CMK (cell line): ENCODE data around the gene PARPBP.
"Not testable (repeated sequence)": the region's sequence is repeated elsewhere in the genome, so short reads cannot be mapped to it uniquely, and the experiment has no call there.

Experiments used
- DNase-seq: peaks from one replicate; pipeline ENCODE4 v3.0.0-alpha.2; 2010; ENCODE audit warnings: low read depth

Gene PARPBP

DNA sequence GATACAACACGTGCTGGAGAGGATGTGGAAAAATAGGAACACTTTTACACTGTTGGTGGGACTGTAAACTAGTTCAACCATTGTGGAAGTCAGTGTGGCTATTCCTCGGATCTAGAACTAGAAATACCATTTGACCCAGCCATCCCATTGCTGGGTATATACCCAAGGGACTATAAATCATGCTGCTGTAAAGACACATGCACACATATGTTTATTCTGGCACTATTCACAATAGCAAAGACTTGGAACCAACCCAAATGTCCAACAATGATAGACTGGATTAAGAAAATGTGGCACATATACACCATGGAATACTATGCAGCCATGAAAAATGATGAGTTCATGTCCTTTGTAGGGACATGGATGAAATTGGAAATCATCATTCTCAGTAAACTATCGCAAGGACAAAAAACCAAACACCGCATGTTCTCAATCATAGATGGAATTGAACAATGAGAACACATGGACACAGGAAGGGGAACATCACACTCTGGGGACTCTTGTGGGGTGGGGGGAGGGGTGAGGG lies 27.1 kb downstream of the PARPBP start:
- DNase-seq, result not testable (repeated sequence)

GRCh38 chr12:102155206-102155605 lies 35.2 kb downstream of the PARPBP start:
- not testable (repeated sequence) for DNase-seq

GRCh38 chr12:102163383-102163782 lies 43.4 kb downstream of the PARPBP start:
- DNase-seq, result no peak

- no peak for DNase-seq
These were observed 48.0 kb downstream of the PARPBP start for GRCh38 chr12:102167821-102168604.

GRCh38 chr12:102169922-102170621 lies 50.1 kb downstream of the PARPBP start:
- peak; percentile 3 for DNase-seq

- DNase-seq, result no peak
These were observed 52.0 kb downstream of the PARPBP start for GRCh38 chr12:102171951-102172350.

- no peak for DNase-seq
These were observed 52.5 kb downstream of the PARPBP start for GRCh38 chr12:102172436-102172835.

GRCh38 chr12:102174117-102174516 lies 54.1 kb downstream of the PARPBP start:
- DNase-seq, result no peak

DNA sequence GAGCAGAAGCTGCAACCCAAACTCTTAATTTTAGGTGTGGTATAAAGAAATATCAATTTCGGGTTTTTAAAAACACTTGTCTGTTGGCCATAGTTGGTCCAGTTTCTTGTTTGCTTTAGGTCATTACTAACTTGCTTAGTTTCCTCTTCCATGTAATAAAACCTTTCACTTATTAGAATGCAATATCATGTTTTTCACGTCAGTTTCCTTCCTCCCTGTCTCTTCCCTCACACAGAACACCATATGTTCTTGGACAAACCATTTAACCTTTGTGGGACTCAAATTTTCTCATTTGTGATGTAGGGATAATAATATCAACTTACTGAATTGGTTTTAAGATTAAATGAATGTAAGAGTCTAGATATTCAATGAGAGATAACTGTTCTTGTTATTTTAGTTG lies 54.8 kb downstream of the PARPBP start:
- DNase-seq, result no peak

DNA sequence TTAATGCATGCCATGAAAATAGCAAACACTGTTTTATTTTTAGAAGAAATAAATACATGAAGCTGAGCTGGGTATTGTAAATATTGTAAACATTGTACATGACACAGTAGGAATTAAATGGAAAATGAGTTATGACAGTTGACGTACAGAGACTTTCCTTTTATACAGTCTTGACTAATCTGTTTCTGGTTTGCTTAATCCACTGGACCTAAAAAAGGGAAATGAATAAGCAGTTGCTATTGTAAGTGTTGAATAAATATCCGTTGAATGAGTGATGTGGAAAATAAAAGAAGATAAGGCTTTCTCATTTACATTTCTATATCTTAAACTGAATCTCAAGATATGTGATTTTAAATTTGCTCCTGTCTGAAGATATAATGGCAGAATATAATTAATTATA lies 62.7 kb downstream of the PARPBP start:
- no peak for DNase-seq

DNA sequence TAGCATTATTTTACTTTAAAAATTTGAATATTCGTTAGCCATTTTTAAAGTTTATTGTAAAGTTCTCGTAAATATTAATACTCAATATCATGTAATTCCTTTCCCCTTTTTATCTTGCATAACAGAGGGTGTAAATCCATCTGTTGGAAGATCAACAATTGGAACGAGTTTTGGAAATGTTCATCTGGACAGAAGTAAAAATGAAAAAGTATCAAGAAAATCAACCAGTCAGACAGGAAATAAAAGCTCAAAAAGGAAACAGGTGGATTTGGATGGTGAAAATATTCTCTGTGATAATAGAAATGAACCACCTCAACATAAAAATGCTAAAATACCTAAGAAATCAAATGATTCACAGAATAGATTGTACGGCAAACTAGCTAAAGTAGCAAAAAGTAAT lies 75.8 kb downstream of the PARPBP start:
- no peak for DNase-seq

GRCh38 chr12:102197789-102198188 lies 77.8 kb downstream of the PARPBP start, which contains the start of gene PMCH:
TSS of gene PMCH (minus strand) at chr12:102197833. CDS start at chr12:102197770, 63 bp downstream.
- no peak for DNase-seq

- DNase-seq, result no peak
These were observed 81.6 kb downstream of the PARPBP start for GRCh38 chr12:102201436-102202061.

DNA sequence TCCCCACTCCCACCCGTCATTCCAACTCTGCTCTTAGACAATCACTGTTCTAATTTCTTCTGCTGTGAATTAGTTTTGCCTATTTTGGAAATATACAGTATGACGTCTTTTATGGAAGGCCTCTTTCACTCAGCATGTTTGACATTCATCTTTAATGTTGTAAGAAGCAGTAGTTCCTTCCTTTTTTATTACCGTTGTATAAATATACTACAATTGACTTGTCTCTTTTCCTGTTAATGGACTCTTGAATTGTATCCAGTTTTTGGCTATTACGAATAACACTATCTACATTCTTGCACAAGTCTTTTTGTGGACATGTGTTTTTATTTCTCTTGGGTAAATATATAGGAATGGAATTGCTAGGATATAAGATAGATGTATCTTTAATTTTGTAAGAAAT lies 82.6 kb downstream of the PARPBP start:
- DNase-seq, result no peak

DNA sequence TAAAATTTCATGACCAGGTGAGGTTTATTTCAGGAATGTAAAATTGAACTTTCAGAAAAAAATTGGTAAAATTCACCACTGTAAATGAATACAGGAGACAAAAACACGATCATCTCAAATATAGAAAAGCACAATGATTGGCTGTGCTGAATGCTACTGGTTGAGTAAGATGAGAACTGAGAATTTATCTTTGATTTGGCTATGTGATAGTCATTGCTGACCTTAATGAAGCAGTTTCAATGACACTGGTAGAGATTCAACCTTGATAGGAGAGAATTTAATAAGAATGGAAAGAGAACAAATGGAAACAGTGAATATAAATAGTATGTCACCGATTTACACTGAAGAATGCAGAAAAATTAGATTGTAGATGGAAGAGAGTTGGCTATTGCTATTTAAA lies 84.0 kb downstream of the PARPBP start:
- no peak for DNase-seq

DNA sequence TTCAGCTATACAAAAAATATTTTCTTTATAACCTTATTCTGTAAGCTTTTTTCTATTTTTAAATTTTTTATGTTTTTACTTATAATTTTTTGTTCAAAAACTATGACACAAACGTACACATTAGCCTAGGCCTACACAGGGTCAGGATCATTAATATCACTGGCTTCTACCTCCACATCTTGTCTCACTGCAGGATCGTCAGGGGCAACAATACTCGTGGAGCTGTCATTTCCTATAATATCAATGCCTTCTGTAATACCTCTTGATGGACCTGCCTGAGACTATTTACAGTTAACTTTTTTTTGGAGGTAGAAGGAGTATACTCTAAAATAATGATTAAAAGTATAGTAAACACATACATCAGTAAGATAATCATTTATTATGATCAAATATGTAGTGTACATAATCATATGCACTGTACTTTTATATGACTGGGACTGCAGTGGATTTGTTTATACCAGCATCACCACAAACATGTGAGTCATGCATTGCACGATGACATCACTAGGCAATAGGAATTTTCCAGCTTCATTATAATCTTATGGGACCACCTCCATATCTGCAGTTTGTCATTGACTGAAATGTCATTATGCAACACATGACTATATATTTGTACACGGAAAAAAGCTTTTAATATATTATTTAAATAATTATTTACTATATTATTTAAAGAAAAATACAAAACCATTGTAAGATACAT lies 96.2 kb downstream of the PARPBP start:
- DNase-seq, result no peak

DNA sequence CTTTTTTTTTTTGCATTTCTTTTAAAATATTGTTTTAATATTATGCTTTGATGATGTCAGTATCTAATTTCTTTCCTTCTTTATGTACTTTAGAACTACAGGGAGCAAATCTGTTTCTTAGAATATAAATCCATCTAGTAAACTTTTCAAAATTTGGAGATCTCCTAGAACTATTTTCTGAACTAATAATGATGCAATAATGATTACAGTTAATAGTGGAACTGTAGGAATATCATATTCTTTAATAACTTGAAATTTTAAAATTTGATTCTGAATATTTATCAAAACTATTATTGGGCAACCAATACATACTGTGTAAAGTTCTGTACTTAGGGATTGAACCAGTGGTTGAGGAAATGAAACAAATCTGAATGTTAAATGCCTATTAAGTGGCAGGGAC lies 100.8 kb downstream of the PARPBP start:
- no peak for DNase-seq

DNA sequence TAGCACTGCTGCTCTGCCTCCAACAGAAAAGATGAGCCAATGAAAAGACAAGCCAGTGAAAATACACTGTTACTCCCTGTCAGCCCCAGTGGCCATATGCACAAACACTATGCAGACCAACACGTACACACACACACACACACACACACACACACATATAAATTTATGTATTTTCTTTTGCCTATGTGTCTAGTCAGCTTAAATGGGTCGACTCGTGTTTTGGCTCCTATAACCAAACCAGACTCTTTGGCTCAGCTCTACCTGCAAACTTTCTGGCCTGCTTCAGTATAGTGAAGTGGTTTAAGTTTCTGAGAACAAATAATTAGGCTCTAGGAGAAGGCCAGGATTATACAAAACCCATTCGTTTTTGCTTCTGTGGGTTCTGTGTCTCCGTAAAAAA lies 108.0 kb downstream of the PARPBP start:
- DNase-seq, result no peak

- DNase-seq, result no peak
These were observed 112.1 kb downstream of the PARPBP start for GRCh38 chr12:102232036-102232435.

- DNase-seq, result no peak
These were observed 112.5 kb downstream of the PARPBP start for GRCh38 chr12:102232446-102232845.

DNA sequence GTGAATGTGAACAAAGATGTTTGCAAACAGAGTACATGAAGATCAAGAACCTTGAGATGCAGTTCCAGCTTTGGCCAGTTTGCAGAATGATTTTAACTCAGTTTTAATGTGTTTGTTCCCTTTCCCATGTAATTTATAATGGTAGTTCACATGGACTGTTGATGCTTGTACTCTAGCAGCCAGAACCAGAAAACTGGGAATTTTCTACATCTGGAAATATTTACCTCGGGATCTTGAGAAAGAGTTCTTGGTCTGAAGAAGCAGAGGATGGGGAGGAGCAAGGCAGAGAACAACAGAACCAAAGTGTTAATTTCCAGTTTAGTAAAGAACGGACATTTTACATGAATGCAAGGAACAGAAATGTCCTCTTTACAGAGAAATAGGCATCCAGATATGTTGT lies 114.6 kb downstream of the PARPBP start:
- no peak for DNase-seq

- DNase-seq, result not testable (repeated sequence)
These were observed 120.9 kb downstream of the PARPBP start for GRCh38 chr12:102240859-102241258.
